ENCODE data around the gene CHAC2. TPM values are rescaled to one million over a fixed set of nuclear protein-coding genes. Genes with fewer than 3 reads are reported as not detected.
A peak's percentile ranks its signal among the peaks of the same experiment; 100 is the strongest.

Gene CHAC2
- total and polyA plus RNA-seq, 2 of the 13 experiments (the other 11 are each of a cell fraction or from before 2014, with no cell fraction given), result 1.7 to 10.7 TPM

DNA sequence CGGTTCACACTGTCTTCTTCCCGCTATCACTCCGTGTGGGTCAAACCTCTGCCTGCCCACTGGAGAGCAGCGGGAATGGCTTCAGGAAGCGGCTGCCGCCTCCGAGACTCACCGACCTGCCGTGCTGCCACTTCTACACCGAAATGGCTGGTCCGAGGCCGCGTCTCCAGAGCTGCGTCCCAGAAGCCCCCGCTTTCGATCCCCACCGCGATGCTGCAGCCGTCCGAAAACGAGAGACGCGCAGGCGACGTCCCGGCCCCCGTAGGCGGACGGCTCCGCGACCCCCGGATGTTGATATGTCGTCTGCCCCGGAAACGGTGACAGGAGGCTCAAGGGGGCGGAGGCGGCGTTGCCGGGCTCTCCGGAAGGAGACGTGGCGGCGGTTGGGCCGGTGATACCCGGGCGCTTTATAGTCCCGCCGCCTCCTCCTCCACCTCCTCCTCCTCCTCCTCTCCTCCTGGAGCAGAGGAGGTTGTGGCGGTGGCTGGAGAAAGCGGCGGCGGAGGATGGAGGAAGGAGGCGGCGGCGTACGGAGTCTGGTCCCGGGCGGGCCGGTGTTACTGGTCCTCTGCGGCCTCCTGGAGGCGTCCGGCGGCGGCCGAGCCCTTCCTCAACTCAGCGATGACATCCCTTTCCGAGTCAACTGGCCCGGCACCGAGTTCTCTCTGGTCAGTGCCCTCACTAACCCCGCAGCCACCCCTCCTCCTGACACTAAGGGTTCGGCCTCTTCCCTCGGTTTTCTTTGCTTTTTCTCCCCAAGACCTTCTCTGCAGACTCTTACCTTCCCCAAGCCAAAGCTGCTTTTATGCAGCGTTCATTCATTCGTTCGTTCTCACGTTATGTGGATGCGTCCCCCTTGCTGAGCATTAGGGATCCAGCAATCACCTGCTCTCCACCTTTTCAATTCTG, 19.4 kb downstream of the CHAC2 start, which contains the start of the genes ASB3 and ERLEC1 (continued):
- TF ChIP-seq ZSCAN25 (CRISPR knock-in tag; IDR thresholded peaks at IDR 0.05) (peak; percentile 78), NFYB (CRISPR knock-in tag; IDR thresholded peaks at IDR 0.05) (peak; percentile 47), ZNF891 (CRISPR knock-in tag; IDR thresholded peaks at IDR 0.05) (peak; percentile 95), KLF16 (CRISPR knock-in tag; IDR thresholded peaks at IDR 0.05) (peak; percentile 22 to 99; a peak in 2 of 4 replicates), ZNF577 (CRISPR knock-in tag; IDR thresholded peaks at IDR 0.05; ENCODE audit: borderline replicate concordance, low read depth) (no peak), NFRKB (IDR thresholded peaks at IDR 0.05) (no peak), AHR (CRISPR knock-in tag; IDR thresholded peaks at IDR 0.05) (peak; percentile 98; the same call in 1 of the 2 replicates), ARID2 (CRISPR knock-in tag; IDR thresholded peaks at IDR 0.05; ENCODE audit: borderline replicate concordance) (peak; percentile 98), ZNF225 (CRISPR knock-in tag; IDR thresholded peaks at IDR 0.05) (peak; percentile 56), PHF5A (CRISPR knock-in tag; IDR thresholded peaks at IDR 0.05; ENCODE audit: low read depth, unreplicated experiment) (peak; percentile 92), RFX1 (IDR thresholded peaks at IDR 0.05) (no peak; the same call in 1 of the 2 replicates), TMF1 (CRISPR knock-in tag; IDR thresholded peaks at IDR 0.05; ENCODE audit: low read depth) (peak; percentile 95; the same call in 1 of the 2 replicates), MEIS2 (CRISPR knock-in tag; IDR thresholded peaks at IDR 0.05) (peak; percentile 96), NKX3-1 (CRISPR knock-in tag; IDR thresholded peaks at IDR 0.05) (peak; percentile 77; the same call in 1 of the 2 replicates), ATF1 (CRISPR knock-in tag; IDR thresholded peaks at IDR 0.05) (peak; percentile 57; the same call in 1 of the 2 replicates), KDM2A (CRISPR knock-in tag; IDR thresholded peaks at IDR 0.05; ENCODE audit: borderline replicate concordance, low read depth) (peak; percentile 99)
- TF ChIP-seq, protein P1, sequence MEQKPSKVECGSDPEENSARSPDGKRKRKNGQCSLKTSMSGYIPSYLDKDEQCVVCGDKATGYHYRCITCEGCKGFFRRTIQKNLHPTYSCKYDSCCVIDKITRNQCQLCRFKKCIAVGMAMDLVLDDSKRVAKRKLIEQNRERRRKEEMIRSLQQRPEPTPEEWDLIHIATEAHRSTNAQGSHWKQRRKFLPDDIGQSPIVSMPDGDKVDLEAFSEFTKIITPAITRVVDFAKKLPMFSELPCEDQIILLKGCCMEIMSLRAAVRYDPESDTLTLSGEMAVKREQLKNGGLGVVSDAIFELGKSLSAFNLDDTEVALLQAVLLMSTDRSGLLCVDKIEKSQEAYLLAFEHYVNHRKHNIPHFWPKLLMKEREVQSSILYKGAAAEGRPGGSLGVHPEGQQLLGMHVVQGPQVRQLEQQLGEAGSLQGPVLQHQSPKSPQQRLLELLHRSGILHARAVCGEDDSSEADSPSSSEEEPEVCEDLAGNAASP (CRISPR knock-in tag; IDR thresholded peaks at IDR 0.05; ENCODE audit: borderline replicate concordance), result peak; percentile 83; the same call in 1 of the 2 replicates
- TF ChIP-seq, protein P2, sequence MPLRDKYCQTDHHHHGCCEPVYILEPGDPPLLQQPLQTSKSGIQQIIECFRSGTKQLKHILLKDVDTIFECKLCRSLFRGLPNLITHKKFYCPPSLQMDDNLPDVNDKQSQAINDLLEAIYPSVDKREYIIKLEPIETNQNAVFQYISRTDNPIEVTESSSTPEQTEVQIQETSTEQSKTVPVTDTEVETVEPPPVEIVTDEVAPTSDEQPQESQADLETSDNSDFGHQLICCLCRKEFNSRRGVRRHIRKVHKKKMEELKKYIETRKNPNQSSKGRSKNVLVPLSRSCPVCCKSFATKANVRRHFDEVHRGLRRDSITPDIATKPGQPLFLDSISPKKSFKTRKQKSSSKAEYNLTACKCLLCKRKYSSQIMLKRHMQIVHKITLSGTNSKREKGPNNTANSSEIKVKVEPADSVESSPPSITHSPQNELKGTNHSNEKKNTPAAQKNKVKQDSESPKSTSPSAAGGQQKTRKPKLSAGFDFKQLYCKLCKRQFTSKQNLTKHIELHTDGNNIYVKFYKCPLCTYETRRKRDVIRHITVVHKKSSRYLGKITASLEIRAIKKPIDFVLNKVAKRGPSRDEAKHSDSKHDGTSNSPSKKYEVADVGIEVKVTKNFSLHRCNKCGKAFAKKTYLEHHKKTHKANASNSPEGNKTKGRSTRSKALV (CRISPR knock-in tag; IDR thresholded peaks at IDR 0.05), result peak; percentile 26; the same call in 1 of the 2 replicates
- TF ChIP-seq, protein P3, sequence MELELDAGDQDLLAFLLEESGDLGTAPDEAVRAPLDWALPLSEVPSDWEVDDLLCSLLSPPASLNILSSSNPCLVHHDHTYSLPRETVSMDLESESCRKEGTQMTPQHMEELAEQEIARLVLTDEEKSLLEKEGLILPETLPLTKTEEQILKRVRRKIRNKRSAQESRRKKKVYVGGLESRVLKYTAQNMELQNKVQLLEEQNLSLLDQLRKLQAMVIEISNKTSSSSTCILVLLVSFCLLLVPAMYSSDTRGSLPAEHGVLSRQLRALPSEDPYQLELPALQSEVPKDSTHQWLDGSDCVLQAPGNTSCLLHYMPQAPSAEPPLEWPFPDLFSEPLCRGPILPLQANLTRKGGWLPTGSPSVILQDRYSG (CRISPR knock-in tag; IDR thresholded peaks at IDR 0.05), result peak; percentile 65; the same call in 1 of the 2 replicates
- TF ChIP-seq, protein P4, sequence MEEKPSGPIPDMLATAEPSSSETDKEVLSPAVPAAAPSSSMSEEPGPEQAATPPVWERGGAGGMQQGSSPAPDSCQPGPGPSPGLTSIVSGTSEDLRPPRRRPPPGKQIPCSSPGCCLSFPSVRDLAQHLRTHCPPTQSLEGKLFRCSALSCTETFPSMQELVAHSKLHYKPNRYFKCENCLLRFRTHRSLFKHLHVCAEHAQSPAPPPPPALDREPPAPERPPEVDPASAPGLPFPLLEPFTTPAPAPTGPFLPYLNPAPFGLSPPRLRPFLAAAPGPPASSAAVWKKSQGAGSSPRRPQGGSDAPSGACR (CRISPR knock-in tag; IDR thresholded peaks at IDR 0.05), result peak; percentile 96
- TF ChIP-seq, protein P5, sequence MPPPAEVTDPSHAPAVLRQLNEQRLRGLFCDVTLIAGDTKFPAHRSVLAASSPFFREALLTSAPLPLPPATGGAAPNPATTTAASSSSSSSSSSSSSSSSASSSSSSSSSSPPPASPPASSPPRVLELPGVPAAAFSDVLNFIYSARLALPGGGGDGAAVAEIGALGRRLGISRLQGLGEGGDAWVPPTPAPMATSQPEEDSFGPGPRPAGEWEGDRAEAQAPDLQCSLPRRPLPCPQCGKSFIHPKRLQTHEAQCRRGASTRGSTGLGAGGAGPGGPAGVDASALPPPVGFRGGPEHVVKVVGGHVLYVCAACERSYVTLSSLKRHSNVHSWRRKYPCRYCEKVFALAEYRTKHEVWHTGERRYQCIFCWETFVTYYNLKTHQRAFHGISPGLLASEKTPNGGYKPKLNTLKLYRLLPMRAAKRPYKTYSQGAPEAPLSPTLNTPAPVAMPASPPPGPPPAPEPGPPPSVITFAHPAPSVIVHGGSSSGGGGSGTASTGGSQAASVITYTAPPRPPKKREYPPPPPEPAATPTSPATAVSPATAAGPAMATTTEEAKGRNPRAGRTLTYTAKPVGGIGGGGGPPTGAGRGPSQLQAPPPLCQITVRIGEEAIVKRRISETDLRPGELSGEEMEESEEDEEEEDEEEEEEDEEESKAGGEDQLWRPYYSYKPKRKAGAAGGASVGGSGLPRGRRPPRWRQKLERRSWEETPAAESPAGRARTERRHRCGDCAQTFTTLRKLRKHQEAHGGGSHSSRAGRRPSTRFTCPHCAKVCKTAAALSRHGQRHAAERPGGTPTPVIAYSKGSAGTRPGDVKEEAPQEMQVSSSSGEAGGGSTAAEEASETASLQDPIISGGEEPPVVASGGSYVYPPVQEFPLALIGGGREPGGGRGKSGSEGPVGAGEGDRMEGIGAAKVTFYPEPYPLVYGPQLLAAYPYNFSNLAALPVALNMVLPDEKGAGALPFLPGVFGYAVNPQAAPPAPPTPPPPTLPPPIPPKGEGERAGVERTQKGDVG (CRISPR knock-in tag; IDR thresholded peaks at IDR 0.05; ENCODE audit: borderline replicate concordance), result peak; percentile 59; the same call in 1 of the 2 replicates
